Measurements from ENCODE around the gene ZNF416.

ZNF416 gene

GRCh38 chr19:57578487-57579205, at the start of gene ZNF416:
Gene ZNF416, minus strand, starts transcription at chr19:57578911. Its CDS starts 207 bp downstream, at chr19:57578704.
- Histone ChIP-seq H3K9me2 (replicated peaks; ENCODE audit: low read depth, low read length) (no peaks in the 10 kb centered on the region), H4K20me1 (ENCODE audit: insufficient read depth, low read length, poor library complexity, severe bottlenecking) (no peaks in the 10 kb centered on the region), H3K4me1 (ENCODE audit: insufficient read depth, low read length, poor library complexity, severe bottlenecking) (peaks cover 20% of the 10 kb centered on the region), H3K79me2 (ENCODE audit: insufficient read depth, low read length) (peaks cover 24% of the 10 kb centered on the region), H3F3A (ENCODE audit: low read depth) (no peaks in the 10 kb centered on the region), H3K27me3 (ENCODE audit: insufficient read depth, low read length, poor library complexity, severe bottlenecking) (no peaks in the 10 kb centered on the region), H3K36me3 (ENCODE audit: insufficient read depth, low read length) (peaks cover 20% of the 10 kb centered on the region; the same call in 1 of the 2 replicates), H2AFZ (ENCODE audit: low read length) (peak within 1 kb of the TSS; percentile 97), H3K9me3 (ENCODE audit: insufficient read depth, low read depth, low read length) (peaks cover 12% of the 10 kb centered on the region), H3K9ac (ENCODE audit: low read depth, low read length, poor library complexity, severe bottlenecking) (peak within 1 kb of the TSS; percentile 86), H3K4me2 (ENCODE audit: low read depth, low read length, poor library complexity, severe bottlenecking) (peak within 1 kb of the TSS; percentile 91), H3K4me3 (ENCODE audit: low read length, poor library complexity, severe bottlenecking) (peak within 1 kb of the TSS; percentile 91)
- TF ChIP-seq CTCF (conservative IDR thresholded peaks at IDR 0.05; ENCODE audit: low read length) (0 out of 2 replicates have a peak, but pooled peaks have one; percentile 18), EZH2phosphoT487 (IDR thresholded peaks at IDR 0.05; ENCODE audit: borderline replicate concordance) (no peak)

GRCh38 chr19:57623091-57623490, 44.4 kb upstream of the ZNF416 start:
- no peak overlapping the region for H3K4me3 ChIP-seq (ENCODE audit: low read length, poor library complexity, severe bottlenecking)
- peaks cover 9% of the 10 kb centered on the region for H3K27me3 ChIP-seq (ENCODE audit: insufficient read depth, low read length, poor library complexity, severe bottlenecking)
- TF ChIP-seq EZH2phosphoT487 (IDR thresholded peaks at IDR 0.05; ENCODE audit: borderline replicate concordance) (no peak), CTCF (conservative IDR thresholded peaks at IDR 0.05; ENCODE audit: low read length) (no peak)
- no peak overlapping the region for H3K4me2 ChIP-seq (ENCODE audit: low read depth, low read length, poor library complexity, severe bottlenecking)
- no peak overlapping the region for H2AFZ ChIP-seq (ENCODE audit: low read length)
- H3K9me2 ChIP-seq (replicated peaks; ENCODE audit: low read depth, low read length): no peaks in the 10 kb centered on the region
- no peak overlapping the region for H3K9ac ChIP-seq (ENCODE audit: low read depth, low read length, poor library complexity, severe bottlenecking)
- no peaks in the 10 kb centered on the region for H3K4me1 ChIP-seq (ENCODE audit: insufficient read depth, low read length, poor library complexity, severe bottlenecking)
- no peaks in the 10 kb centered on the region for H4K20me1 ChIP-seq (ENCODE audit: insufficient read depth, low read length, poor library complexity, severe bottlenecking)
- H3K36me3 ChIP-seq (ENCODE audit: insufficient read depth, low read length): peaks cover 66% of the 10 kb centered on the region
- H3K9me3 ChIP-seq (ENCODE audit: insufficient read depth, low read depth, low read length): peaks cover 75% of the 10 kb centered on the region
- H3K79me2 ChIP-seq (ENCODE audit: insufficient read depth, low read length): peaks cover 44% of the 10 kb centered on the region
- no peaks in the 10 kb centered on the region for H3F3A ChIP-seq (ENCODE audit: low read depth)

DNA sequence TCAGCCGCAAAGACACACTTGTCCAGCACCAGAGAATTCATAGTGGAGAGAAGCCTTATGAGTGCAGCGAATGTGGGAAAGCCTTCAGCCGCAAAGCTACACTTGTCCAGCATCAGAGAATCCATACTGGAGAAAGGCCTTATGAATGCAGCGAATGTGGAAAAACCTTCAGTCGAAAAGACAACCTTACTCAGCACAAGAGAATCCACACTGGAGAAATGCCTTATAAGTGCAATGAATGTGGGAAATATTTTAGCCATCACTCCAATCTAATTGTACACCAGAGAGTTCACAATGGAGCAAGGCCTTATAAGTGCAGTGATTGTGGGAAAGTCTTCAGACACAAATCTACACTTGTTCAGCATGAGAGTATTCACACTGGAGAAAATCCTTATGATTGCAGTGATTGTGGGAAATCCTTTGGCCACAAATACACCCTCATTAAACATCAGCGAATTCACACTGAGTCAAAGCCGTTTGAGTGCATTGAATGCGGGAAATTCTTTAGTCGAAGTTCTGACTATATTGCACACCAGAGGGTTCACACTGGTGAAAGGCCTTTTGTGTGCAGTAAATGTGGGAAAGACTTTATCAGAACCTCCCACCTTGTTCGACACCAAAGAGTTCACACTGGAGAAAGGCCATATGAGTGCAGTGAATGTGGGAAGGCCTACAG, 42.1 kb upstream of the ZNF416 start:
- Histone ChIP-seq H3K9me2 (replicated peaks; ENCODE audit: low read depth, low read length) (no peaks in the 10 kb centered on the region), H2AFZ (ENCODE audit: low read length) (no peak overlapping the region), H3K9ac (ENCODE audit: low read depth, low read length, poor library complexity, severe bottlenecking) (no peak overlapping the region), H3K79me2 (ENCODE audit: insufficient read depth, low read length) (peaks cover 66% of the 10 kb centered on the region), H4K20me1 (ENCODE audit: insufficient read depth, low read length, poor library complexity, severe bottlenecking) (no peaks in the 10 kb centered on the region), H3K9me3 (ENCODE audit: insufficient read depth, low read depth, low read length) (peaks cover 92% of the 10 kb centered on the region), H3K27me3 (ENCODE audit: insufficient read depth, low read length, poor library complexity, severe bottlenecking) (peaks cover 9% of the 10 kb centered on the region), H3K36me3 (ENCODE audit: insufficient read depth, low read length) (peaks cover 84% of the 10 kb centered on the region), H3K4me2 (ENCODE audit: low read depth, low read length, poor library complexity, severe bottlenecking) (no peak overlapping the region), H3K4me1 (ENCODE audit: insufficient read depth, low read length, poor library complexity, severe bottlenecking) (peaks cover 11% of the 10 kb centered on the region), H3F3A (ENCODE audit: low read depth) (no peaks in the 10 kb centered on the region), H3K4me3 (ENCODE audit: low read length, poor library complexity, severe bottlenecking) (no peak overlapping the region)
- TF ChIP-seq CTCF (conservative IDR thresholded peaks at IDR 0.05; ENCODE audit: low read length) (no peak), EZH2phosphoT487 (IDR thresholded peaks at IDR 0.05; ENCODE audit: borderline replicate concordance) (no peak)
